Measurements from ENCODE around the gene HMCES. TPM values are rescaled to one million over a fixed set of nuclear protein-coding genes. Genes with fewer than 3 reads are reported as not detected.
A peak's percentile ranks its signal among the peaks of the same experiment; 100 is the strongest.

HMCES gene
- total RNA-seq, 1 donor from 2014 or later, result 36.4 TPM

- peak; percentile 56 for DNase-seq (ENCODE audit: low spot score)
- H3K9me3 Mint-ChIP-seq (ENCODE audit: unreplicated experiment), result no peaks in the 10 kb centered on the region
Observed at GRCh38 chr3:129278966-129279906, 566 bp downstream of the HMCES start.

GRCh38 chr3:129280183-129280582, 1.5 kb downstream of the HMCES start:
- Mint-ChIP-seq H3K36me3 (ENCODE audit: low read depth, unreplicated experiment) (peaks cover 27% of the 10 kb centered on the region), H3K9me3 (ENCODE audit: unreplicated experiment) (no peaks in the 10 kb centered on the region), H3K4me3 (ENCODE audit: unreplicated experiment) (peak overlapping the region; percentile 98), H3K27ac (ENCODE audit: unreplicated experiment) (no peak overlapping the region), H3K4me1 (ENCODE audit: unreplicated experiment) (peaks cover 16% of the 10 kb centered on the region), H3K27me3 (ENCODE audit: unreplicated experiment) (peaks cover 6% of the 10 kb centered on the region)
- TF ChIP-seq CTCF (IDR thresholded peaks at IDR 0.05; ENCODE audit: unreplicated experiment), result no peak
- no peak for DNase-seq (ENCODE audit: low spot score)

More at GRCh38 chr3:129278966-129279906, 566 bp downstream of the HMCES start:
- Mint-ChIP-seq H3K27ac (ENCODE audit: unreplicated experiment) (peak overlapping the region; percentile 94), H3K36me3 (ENCODE audit: low read depth, unreplicated experiment) (peaks cover 36% of the 10 kb centered on the region), H3K4me1 (ENCODE audit: unreplicated experiment) (peaks cover 16% of the 10 kb centered on the region), H3K4me3 (ENCODE audit: unreplicated experiment) (peak overlapping the region; percentile 98), H3K27me3 (ENCODE audit: unreplicated experiment) (peaks cover 6% of the 10 kb centered on the region)
- TF ChIP-seq CTCF (IDR thresholded peaks at IDR 0.05; ENCODE audit: unreplicated experiment), result no peak

- peaks cover 6% of the 10 kb centered on the region for H3K27me3 Mint-ChIP-seq (ENCODE audit: unreplicated experiment)
- peaks cover 16% of the 10 kb centered on the region for H3K4me1 Mint-ChIP-seq (ENCODE audit: unreplicated experiment)
- no peaks in the 10 kb centered on the region for H3K9me3 Mint-ChIP-seq (ENCODE audit: unreplicated experiment)
- no peak overlapping the region for H3K4me3 Mint-ChIP-seq (ENCODE audit: unreplicated experiment)
- H3K36me3 Mint-ChIP-seq (ENCODE audit: low read depth, unreplicated experiment), result peaks cover 14% of the 10 kb centered on the region
- no peak overlapping the region for H3K27ac Mint-ChIP-seq (ENCODE audit: unreplicated experiment)
- no peak for DNase-seq (ENCODE audit: low spot score)
- TF ChIP-seq CTCF (IDR thresholded peaks at IDR 0.05; ENCODE audit: unreplicated experiment), result no peak
Observed at GRCh38 chr3:129281726-129282125, 3.1 kb downstream of the HMCES start.

- no peak for DNase-seq (ENCODE audit: low spot score)
- H3K27ac Mint-ChIP-seq (ENCODE audit: unreplicated experiment), result no peak overlapping the region
- H3K27me3 Mint-ChIP-seq (ENCODE audit: unreplicated experiment), result peaks cover 6% of the 10 kb centered on the region
- TF ChIP-seq CTCF (IDR thresholded peaks at IDR 0.05; ENCODE audit: unreplicated experiment), result no peak
- peaks cover 13% of the 10 kb centered on the region for H3K4me1 Mint-ChIP-seq (ENCODE audit: unreplicated experiment)
- no peak overlapping the region for H3K4me3 Mint-ChIP-seq (ENCODE audit: unreplicated experiment)
- H3K36me3 Mint-ChIP-seq (ENCODE audit: low read depth, unreplicated experiment), result peaks cover 7% of the 10 kb centered on the region
- no peaks in the 10 kb centered on the region for H3K9me3 Mint-ChIP-seq (ENCODE audit: unreplicated experiment)
Observed at GRCh38 chr3:129282727-129283327, 4.2 kb downstream of the HMCES start.

GRCh38 chr3:129286081-129286480, 7.4 kb downstream of the HMCES start:
- Mint-ChIP-seq H3K9me3 (ENCODE audit: unreplicated experiment) (no peaks in the 10 kb centered on the region), H3K27me3 (ENCODE audit: unreplicated experiment) (no peaks in the 10 kb centered on the region), H3K4me1 (ENCODE audit: unreplicated experiment) (no peaks in the 10 kb centered on the region), H3K4me3 (ENCODE audit: unreplicated experiment) (no peak overlapping the region), H3K36me3 (ENCODE audit: low read depth, unreplicated experiment) (peaks cover 9% of the 10 kb centered on the region), H3K27ac (ENCODE audit: unreplicated experiment) (no peak overlapping the region)
- DNase-seq (ENCODE audit: low spot score), result no peak
- TF ChIP-seq CTCF (IDR thresholded peaks at IDR 0.05; ENCODE audit: unreplicated experiment), result no peak
